Urothelium cell line (cell line): ENCODE results near the gene FRRS1L.

Source experiments
- DNase-seq: peaks from one replicate; pipeline ENCODE4 v3.0.0; 2011; ENCODE audit warnings: low spot score, mixed read lengths
- FAIRE-seq: peaks from 2 replicates; lab custom pipeline; 2011; peaks lifted over from hg19 to GRCh38; lab: Jason Lieb, UNC

FRRS1L gene

DNA sequence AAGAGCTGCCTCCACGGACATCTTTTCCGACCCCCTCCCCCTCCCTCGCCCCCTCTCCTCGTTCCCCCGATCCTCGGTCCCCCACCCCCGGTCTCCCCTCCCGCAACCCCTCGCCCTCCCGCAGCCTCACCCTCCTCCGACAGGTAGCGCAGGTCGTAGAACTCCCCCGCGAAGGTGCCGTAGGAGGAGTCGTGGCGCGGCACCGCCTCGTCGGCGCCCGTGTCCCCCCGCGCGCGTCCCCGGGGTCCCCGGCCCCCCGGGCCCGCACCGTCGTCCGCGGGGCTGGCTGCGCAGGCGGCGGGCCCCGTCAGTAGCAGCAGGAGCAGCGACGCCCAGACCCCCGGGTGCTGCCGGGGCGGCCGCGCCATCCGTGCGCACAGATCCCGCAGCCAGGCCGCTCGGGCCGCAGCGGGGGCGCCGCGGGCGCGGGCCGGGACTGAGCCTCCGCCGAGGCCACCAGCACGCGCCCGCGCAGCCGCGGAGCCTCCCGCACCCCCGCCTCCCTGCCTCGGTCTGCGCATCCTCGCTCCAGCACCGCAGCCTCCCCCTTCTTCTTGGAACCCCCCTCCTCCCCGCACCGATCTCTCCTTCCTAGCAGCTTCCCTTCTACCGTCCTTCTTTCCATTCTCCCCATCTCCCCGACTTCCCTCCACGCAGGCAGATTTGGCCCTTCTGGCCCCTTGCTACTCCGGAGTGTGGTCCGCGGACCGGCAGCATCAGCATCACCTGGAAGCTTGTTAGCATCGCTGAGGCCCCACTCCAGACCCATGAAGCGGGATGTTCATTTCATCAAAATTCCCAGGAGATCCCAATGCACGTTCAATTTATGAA is at the start of gene FRRS1L:
Gene FRRS1L, minus strand, starts transcription at position 479 of the 831 bp plus-strand sequence. Its CDS starts 111 bp downstream, at position 368.
- no peak for FAIRE-seq

GRCh38 chr9:109214414-109214813 is 47.4 kb upstream of the FRRS1L start:
- FAIRE-seq (no peak), DNase-seq (no peak)

More for the DNA sequence above, at the start of gene FRRS1L:
- peak; percentile 38 for DNase-seq

- no peak for DNase-seq
- FAIRE-seq = no peak
Measured at GRCh38 chr9:109213285-109214121, 46.5 kb upstream of the FRRS1L start.

GRCh38 chr9:109212768-109213167 is 45.7 kb upstream of the FRRS1L start:
- FAIRE-seq (no peak), DNase-seq (no peak)

DNA sequence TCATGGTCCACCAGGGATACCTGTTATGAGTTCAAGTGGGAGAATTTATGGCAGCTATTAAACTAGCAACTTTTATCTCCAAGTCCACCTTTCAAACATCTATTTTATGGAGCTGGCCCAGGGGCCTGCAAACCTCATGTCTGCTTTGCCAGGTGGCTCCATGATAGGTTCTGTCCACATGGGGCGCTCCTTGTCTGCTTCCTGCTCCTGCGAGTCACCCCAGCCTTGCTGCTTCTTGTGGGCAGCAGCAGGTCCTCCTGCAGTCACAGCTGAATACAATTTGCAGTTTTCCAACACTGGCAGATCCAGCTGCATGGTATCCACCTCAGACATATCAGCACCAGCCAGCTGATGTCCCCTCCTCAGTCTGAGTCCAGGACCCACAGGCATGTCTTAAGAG is 39.6 kb upstream of the FRRS1L start:
- no peak for DNase-seq
- no peak for FAIRE-seq

GRCh38 chr9:109205526-109205925 is 38.5 kb upstream of the FRRS1L start:
- DNase-seq (no peak), FAIRE-seq (no peak)

- no peak for FAIRE-seq
- no peak for DNase-seq
Measured at GRCh38 chr9:109203761-109204360, 36.8 kb upstream of the FRRS1L start.

- DNase-seq = no peak
- FAIRE-seq = no peak
Measured at GRCh38 chr9:109199676-109200075, 32.6 kb upstream of the FRRS1L start.

DNA sequence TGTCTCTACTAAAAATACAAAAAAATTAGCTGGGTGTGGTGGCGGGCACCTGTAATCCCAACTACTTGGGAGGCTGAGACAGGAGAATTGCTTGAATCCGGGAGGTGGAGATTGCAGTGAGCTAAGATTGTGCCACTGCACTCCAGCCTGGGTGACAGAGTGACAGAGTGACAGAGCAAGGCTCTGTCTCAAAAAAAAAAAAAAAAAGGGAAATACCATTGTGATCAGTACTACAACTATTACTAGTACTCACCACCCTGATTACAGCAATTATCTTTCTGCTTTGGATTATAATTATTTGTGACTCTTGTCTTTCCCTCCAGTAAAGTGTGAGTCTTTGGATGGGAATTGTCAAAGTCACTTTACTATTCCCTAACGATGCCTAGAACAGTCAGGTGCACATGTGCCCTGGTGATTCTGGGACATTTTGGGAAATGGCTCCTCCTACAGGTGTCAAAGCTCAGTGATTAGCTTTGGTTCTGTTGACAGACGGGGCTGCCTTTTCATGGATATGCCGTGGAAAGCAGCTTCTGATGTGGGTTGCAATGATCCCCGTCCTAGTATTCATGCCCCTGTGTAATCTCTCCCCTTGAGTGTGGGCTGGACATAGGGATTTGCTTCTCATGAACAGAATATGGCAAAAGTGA is 31.8 kb upstream of the FRRS1L start:
- no peak for FAIRE-seq

GRCh38 chr9:109193974-109194556 is 27.0 kb upstream of the FRRS1L start:
- DNase-seq (no peak), FAIRE-seq (peak; percentile 9)

More for the DNA sequence above, 31.8 kb upstream of the FRRS1L start:
- no peak for DNase-seq

- no peak for FAIRE-seq
- DNase-seq = no peak
Measured at GRCh38 chr9:109192732-109193361, 25.8 kb upstream of the FRRS1L start.

DNA sequence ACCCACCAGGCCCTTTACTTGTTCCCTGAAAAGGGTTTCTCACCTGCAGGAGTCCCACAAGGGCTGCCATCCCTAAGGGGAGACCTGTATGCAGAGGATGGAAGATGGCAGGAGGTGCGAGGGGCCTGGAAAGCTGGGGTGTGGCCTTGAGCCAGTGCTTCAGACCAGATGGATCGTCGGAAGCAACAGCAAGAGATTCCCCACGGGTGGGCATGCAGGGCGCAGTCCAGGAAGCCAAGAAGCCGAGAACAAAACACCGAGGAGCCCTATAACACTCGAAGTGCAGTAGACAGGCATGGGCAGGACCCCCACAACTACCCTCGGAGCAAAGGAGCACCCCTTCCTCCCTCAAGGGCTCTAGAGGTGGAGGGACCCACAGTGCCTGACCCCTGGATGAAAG is 24.7 kb upstream of the FRRS1L start:
- DNase-seq (no peak), FAIRE-seq (no peak)

DNA sequence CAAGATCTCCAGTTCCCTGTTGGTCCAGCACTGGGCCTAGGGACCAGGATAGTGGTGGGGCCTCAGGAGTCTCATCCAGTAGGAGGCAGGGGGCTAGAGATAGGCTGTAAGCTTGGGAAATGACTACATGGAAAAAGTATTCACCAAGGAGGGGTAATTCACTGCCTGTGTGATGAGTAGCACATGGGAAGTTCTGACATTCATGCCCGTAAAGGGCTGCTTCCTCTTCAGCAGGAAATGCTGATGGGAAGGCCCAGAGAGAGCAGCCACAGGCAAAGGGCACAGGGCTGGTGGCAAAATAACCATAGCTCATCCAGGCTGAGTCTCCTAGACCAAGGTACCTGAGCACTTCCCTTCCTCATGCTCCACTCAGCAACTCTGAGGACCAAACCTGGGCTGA is 23.1 kb upstream of the FRRS1L start:
- no peak for FAIRE-seq
- no peak for DNase-seq

- DNase-seq = no peak
- FAIRE-seq = no peak
Measured at GRCh38 chr9:109186857-109187520, 19.9 kb upstream of the FRRS1L start.

GRCh38 chr9:109182940-109183798 is 16.1 kb upstream of the FRRS1L start:
- no peak for FAIRE-seq
- DNase-seq = peak; percentile 49

DNA sequence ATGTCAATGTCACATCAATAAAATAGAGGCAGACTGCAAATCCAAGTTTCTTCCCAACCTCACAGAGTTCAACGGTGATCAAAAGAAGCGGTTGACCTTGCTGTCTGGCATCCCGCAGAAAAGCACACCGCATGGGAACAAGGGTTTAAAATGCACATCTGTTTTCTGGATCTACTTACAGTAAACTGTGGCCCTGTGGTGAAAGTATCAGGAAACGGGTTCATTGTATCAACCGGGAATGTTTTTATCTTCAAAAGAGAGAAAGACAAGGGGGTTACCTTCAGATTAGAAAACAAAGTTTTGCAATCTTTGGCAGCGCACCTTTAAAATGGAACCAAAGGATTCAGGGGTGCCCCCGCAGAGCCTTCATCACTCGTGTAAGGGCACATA is 15.5 kb upstream of the FRRS1L start:
- FAIRE-seq = no peak
- no peak for DNase-seq

DNA sequence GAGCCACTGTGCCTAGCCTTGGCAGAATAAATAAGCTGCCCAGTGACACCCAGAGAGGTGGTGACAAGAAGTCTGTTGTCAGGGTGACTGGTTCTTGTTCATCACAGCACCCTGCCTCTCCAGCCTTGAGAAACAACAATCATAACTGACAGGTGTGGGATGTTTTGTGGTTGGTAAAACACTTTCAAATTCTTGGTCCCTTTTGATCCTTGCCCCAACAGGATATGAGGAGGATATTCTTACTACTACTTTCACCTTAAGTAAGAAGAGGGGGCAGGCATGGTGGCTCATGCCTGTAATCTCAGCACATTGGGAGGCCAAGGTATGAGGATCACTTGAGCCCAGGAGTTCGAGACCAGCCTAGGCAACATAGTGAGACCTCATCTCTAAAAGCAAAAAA is 14.2 kb upstream of the FRRS1L start:
- FAIRE-seq = no peak
- DNase-seq = no peak

DNA sequence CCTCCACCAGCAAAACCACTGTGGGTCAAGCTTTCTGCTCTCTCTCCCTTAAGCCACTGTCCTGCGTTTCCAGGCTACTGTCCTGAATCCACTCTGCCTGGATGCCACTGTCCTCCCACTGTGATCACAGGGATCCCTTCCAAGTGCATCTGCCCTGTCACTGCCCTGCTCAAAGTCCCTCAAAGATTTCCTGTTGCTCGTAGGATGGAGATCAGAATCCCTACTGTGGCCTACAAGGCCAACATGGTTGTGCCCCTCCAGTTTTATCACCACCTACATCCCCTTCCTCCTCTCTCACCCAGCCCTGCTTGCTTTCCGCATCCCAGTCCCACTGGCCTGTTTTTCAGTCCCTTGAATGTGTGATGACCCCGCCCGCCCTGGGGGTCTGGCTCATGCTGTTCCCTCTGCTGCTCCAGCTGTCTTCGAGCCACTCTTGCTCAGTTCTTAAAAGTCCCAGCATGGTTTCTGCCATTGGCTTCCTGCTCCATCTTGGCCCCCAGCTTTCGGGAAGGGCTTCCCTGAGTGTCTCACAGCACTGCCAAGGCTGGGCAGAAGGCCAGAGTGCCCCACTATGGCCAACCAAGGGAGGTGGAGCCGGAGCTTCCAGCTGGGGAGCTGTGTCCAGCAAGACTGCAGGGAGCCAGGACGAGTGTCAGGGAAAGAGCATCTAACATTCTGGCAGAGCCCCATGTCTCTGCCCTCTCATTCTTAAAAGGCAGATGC is 12.9 kb upstream of the FRRS1L start:
- DNase-seq = no peak
- FAIRE-seq = no peak
